LNCaP clone FGC (cell line): ENCODE data around the gene B4GALT3.

Experiments
- DNase-seq: peaks from one replicate; pipeline ENCODE4 v3.0.0-alpha.2; 2011; ENCODE audit warnings: low read depth
- H3K4me3 ChIP-seq: 2 replicates; pipeline ENCODE4 v1.5.1; 2011; ENCODE audit warnings: mild to moderate bottlenecking, low read depth, low read length, control low read depth
- TF ChIP-seq, protein P1 (sequence below): IDR thresholded peaks from 2 replicates; pipeline ENCODE4 v1.5.1; 2012; ENCODE audit warnings: mild to moderate bottlenecking; ENCODE audit not compliant: control insufficient read depth, insufficient read depth; ENCODE audit errors: extremely low read depth

Gene B4GALT3

DNA sequence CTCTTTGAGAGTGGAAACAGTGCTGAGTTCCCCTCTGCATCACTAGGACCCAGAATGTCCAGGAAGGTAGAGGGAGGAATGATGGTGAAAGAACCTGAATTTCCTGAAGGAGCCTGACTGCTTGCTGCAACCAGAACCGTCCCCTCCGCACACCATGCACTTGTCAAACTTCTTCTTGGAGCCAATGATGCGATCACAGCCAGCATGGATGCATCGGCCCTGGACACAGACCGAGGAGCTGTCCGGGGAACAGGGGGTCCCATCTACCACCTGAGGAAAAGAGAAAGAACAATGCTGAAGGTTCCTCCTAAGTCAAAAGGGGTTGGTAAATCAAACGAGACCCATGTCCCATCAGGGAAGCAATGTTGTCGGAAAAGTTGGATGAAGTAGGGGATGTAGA, 14.7 kb upstream of the B4GALT3 start:
- H3K4me3 ChIP-seq, result no peak overlapping the region
- TF ChIP-seq, protein P1, sequence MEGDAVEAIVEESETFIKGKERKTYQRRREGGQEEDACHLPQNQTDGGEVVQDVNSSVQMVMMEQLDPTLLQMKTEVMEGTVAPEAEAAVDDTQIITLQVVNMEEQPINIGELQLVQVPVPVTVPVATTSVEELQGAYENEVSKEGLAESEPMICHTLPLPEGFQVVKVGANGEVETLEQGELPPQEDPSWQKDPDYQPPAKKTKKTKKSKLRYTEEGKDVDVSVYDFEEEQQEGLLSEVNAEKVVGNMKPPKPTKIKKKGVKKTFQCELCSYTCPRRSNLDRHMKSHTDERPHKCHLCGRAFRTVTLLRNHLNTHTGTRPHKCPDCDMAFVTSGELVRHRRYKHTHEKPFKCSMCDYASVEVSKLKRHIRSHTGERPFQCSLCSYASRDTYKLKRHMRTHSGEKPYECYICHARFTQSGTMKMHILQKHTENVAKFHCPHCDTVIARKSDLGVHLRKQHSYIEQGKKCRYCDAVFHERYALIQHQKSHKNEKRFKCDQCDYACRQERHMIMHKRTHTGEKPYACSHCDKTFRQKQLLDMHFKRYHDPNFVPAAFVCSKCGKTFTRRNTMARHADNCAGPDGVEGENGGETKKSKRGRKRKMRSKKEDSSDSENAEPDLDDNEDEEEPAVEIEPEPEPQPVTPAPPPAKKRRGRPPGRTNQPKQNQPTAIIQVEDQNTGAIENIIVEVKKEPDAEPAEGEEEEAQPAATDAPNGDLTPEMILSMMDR, result no peak
- DNase-seq, result no peak

DNA sequence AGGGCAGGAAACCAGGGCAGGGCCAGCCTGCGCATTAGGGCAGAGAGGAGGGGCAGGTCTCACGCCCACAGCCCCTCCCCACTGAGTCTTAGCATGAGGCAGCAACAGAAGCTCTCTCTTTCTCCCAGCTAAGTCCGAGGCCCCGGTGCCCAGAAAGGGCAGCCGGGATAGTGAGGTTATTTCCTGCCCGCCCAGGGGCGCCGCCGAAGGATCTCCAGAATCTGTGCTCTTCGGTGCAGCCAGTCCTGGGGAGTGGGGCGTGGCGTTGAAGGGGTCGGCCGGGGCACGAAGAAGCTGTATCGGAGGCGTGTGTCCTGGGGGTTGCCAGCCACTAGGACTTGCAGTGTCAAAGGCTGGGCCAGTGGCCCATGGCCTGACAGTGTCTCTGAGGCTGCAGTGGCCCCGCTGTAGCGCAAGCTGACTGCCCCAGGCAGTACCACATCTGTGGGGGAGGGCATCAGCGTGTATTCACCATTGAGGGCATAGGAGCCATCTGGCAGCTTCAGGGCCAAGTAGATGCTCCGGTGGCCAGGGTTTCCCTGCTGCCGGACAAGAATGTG, 13.7 kb upstream of the B4GALT3 start:
- TF ChIP-seq, protein P1, result no peak
- H3K4me3 ChIP-seq, result no peak overlapping the region
- DNase-seq, result no peak

DNA sequence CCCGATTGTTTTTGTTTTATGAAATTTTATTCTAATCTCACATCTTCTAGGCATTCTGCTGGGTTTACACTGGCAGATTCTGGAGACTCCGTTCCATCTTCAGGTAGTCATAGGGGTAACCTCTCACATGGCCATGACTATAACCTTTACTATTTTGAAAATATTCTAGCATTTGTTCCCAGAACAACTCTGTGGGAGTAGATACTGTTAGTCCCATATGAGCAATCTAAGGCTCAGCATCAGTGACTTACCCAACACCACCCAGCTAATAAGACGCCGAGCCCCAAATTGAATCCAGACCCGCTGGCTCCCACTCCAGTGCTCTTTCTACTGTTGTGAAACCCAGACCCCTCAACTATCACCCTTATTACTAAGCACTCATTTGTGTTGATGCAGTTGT, 11.7 kb upstream of the B4GALT3 start:
- H3K4me3 ChIP-seq, result no peak overlapping the region
- TF ChIP-seq, protein P1, result no peak
- no peak for DNase-seq

DNA sequence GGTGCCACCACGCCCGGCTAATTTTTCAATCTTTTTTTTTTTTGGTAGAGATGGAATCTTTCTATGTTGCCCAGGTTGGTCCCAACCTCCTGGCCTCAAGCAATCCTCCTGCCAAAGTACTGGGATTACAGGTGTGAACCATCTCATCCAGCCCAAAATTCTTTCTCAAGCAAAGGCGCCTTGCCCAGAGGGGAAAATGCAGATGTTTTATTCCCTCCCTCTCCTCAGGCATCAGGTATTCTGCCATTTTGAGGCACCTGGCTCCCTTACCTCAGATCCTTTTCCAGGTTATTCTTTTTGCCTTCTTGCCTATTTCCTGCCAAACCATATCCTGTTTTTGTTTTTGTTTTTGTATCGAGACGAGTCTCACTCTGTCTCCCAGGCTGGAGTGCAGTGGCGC, 11.1 kb upstream of the B4GALT3 start:
- TF ChIP-seq, protein P1, result no peak
- no peak overlapping the region for H3K4me3 ChIP-seq
- DNase-seq, result no peak

DNA sequence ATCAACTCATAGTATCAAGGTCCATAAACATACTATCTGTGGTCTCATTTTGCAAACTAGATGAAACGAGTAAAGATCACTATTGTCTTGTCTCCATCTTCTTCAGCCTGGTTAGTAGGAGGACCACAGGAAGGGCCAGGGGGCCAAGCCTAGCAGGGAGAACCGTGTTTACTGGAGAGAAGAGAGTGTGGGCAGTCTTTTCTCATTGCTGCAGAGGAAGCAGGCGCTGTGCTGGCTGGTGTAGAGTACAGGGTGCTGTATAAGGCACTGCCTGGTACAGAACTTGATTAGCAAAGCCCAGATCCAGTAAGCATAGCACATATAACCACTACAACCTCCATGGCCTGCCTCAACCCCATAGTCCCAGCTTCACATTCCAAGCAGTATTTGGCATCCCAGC, 10.0 kb upstream of the B4GALT3 start:
- DNase-seq, result no peak
- H3K4me3 ChIP-seq, result no peak overlapping the region
- TF ChIP-seq, protein P1, result no peak

DNA sequence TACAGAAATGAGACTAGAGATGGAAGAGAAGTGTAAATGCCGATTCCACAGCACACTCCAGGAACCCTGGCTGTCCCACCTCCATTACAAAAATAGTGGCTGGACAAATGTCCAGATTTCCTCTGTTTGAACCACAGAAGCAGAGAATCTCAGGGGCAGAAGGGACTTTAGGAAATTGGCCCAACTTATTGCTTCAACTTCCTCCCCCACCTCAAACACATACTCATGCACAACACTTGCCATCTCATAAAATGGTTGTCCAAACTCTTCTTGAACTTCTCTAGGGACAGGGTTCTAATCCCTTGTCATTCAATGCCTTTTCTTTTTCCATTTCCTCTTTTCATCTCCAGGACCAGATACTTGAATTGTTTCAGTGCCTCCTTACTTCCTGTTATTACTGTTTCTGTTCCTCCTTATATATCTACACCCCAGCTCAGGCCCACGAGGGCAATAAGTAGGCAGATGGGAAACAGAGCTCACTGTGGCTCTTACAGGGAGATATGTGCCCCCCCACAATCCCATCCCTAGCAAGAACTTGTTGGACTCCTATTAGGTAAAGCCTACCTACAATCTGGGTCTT, 8.5 kb upstream of the B4GALT3 start:
- DNase-seq, result no peak
- TF ChIP-seq, protein P1, result no peak
- H3K4me3 ChIP-seq, result no peak overlapping the region

DNA sequence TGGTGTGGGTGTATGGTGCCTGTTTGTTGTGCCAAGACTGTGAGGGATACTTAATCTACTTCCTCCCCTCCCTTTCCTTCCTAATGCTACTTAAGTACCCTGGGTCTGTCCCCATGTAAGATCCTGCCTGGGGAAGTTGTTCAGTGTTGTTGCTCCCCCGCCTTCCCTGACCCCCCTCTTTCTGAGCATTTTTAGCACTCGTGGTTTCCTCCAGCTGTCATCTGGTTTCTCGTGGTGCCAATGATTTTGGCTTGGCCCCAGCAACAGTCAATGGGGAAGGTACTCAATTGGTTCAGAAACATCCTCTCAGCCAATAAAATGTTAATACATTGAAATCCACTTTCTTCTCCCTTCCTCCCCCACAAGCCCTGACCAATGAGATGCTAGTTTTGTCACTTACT, 8.0 kb upstream of the B4GALT3 start:
- no peak for DNase-seq
- TF ChIP-seq, protein P1, result no peak
- no peak overlapping the region for H3K4me3 ChIP-seq
